NCI-H146 treated with DMSO at 0.1 percent for 48 hours (cell line): ENCODE data around the gene SLC47A2.

Experiments used
- DNase-seq: peaks from one replicate; lab custom pipeline; 2025; ENCODE audit not compliant: unreplicated experiment; lab: John Stamatoyannopoulos, UW

Gene SLC47A2

DNA sequence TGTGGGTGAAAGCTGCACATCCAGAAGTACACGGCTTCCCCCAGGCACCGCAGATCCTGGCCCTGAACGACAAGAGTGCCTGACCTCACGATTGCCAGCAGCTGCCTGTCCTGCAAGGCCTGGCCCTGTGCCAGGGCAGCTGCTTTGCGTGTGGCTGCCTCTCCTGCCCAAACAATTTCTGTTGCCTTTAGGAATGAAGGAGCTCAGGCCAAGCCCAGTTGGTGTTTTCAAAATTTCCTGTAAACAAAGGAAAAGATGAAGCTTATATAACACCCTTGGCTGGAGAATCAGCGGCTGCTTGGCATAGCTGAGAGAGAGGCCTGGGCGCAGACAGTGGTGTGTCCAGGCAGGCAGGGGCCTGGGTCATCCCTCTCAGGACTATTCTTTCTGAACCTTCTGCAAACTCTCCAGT is 11.7 kb upstream of the SLC47A2 start:
- DNase-seq, result peak; percentile 66

DNA sequence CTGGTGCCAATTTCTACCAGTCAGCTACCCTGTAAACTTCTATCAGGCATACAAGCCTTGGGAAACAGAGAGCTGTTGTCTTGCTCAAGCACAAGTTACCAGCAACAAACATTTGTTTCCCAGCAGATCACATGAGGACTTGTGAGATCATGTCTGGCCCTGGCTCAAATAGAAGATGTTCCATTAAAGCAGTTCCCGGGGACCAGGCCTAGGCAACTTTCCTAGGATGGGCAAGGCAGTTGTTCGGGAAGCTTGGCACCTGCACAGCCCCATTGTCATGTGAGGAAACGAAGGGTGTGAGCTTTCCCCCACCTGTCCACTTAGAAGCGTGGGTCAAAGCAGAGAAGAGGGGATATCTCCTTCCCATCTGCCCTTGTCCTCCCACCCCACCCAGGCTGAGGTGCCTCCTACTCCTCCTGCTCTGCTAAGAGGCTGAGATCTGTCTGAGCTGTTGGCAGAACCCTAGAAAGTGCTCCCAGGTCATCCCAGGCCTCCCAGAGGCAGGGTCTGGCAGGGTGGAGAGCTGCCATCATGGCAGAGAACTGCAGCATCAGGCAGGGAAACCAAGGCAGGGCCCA is 11.2 kb upstream of the SLC47A2 start:
- DNase-seq, result no peak

DNA sequence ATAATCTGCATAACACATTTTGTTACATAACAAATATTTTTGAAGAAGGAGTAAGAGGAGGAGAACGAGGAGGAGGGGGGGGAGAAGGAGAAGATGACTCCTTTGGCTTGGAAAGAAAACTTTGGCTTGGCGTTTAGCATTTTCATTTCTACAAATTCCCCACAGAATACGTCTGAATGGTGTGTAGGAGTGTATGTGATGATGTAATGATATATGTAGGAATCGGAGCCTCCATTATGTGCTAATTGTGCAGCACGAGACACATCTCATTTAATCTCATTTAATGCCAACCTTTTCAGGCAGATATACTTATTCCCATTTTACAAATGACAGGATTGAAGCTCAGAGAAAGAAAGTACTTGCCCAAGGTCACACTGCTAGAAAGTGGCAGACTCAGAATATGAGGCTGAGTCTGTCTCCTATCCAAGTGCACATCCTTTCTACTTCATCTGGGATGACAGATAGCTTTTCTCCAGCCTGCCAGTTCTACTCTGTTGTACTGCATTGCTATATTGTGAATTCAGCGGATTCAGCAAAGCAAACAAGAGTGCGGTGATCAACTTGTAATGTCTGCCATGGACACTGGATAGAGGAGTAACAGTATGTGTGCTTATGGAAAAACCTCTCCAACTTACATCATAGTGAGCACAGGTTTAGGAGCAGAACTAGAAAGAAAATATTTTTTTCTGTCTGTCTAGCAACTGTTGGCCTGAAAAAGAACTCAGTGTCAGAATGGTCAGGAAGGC is 10.4 kb upstream of the SLC47A2 start:
- no peak for DNase-seq

DNA sequence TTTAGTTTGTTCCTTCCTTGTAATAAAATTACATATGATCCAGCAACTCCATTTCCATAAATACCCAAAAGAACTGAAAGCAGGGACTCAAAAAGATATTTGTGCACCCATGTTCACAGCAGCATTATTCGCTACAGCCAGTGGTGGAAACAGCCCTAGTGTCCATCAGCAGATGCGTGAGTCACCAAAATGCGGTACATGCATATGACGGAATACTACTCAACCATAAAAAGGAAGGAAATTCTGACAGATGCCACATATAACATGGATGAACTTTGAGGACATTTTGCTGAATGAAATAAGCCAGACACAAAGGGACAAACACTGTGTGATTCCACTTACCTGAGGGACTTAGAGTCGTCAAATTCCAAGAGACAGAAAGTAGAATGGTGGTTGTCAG is 9.1 kb upstream of the SLC47A2 start:
- DNase-seq, result no peak

DNA sequence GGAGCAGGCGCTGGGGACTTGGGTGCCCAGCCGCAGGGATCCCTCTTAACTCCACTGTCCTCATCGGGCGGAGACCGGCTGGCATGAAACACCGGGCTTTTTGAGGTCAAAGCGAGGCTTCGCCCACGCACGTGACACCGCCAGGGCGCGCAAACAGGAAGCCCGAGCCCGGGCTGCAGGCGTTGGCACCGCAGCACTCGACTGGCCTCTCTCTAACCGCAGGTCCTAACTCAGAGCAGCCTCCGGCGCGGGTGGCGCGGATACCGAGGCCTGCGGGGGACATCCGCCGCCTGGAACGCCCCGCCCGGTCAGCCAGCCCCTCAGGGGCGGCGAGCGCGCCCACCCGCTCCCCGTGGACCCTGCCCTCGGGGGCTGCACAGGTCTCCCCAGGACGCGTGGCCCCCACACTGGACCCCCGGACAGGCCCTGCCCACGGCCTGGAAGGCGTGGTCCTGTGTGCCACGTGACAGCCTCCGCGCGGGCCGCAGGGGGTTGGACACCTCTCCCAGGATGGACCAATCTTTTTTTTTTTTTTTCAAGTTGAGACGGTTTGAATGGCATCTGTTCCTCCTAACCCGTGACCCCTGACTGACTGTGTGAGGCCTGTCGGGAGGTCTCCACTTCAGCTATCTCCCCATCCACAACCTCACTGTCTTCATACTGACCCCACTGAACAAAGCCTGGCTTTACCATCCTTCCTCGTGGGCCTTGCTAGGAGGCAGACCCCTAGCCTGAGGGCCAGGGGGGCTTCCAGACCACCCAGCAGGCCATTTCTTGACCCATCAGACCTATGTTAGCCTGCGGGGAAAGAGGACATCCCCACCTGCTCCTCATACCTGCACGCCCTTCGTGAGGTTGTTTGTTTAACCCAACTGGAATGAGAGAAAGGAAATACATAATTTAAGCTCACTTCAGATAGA is 8.4 kb upstream of the SLC47A2 start:
- no peak for DNase-seq

DNA sequence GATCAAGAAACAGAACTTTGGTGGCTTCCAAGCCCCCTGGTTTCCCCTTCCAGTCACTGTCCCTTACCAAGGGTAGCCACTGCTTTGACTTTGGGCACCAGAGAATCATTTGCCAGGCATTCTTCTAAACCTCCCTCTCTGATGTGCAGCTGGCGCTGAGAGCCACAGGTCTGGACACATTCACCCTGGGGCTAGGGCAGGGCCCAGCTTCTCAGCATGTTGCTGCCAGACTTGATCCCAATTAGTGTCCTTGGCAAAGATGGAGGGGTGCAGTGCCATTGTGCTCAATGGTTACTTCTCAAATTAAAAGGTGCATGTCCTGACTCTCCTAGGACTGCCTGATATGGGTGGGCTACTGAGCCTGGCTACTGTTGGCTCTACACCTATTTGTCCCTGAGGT is 7.6 kb upstream of the SLC47A2 start:
- no peak for DNase-seq

DNA sequence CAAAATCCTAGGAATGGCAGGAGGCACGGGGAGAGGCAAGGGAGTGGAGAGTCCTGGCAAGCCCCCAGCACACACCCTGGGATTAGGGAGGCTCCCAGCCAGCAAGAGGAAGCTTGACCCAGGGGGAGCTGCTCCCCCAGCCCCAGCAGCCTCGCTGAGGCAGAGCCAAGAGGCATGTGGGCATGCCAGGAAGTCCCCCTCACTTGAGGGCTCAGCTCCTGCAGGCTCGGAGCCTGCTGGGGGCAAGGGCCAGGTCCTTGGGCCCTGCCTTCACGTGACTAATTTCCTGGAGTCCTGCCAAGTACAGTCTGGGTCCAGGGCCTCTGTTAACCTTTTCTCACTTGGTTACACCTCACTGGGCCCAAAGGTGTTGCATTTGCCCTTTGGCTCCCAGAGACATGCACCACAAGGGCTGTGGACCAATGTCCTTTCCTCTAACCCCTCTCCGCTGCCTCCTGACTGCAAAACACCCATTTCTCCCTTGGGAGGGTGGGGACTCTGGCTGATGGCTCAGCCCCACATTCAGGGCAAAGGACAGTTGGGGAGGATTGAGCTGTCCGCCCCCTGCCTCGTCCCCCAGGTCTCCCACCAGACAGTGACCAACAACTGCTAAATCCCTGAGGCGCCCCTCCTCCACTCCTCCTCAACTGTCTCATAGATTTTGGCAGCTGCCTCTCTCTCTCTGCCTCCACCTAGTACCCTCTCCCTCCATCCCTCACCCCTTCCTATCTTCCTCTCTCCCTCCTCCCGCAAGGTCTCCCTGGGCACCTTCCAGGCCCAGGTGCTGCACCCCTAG is 4.4 kb upstream of the SLC47A2 start:
- no peak for DNase-seq

DNA sequence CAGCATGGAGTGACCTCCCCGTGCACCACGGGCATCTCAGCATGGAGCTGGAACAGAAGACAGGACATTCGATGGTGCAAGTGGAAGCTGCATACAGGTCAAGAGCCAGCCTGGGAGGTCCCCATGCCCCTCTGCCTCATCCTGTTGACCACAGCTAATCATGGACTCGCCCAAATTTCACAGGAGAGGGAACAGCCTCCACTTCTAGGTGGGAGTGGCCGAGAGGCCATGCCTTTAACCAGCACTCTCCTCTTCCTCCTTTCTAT is 3.8 kb upstream of the SLC47A2 start:
- no peak for DNase-seq

DNA sequence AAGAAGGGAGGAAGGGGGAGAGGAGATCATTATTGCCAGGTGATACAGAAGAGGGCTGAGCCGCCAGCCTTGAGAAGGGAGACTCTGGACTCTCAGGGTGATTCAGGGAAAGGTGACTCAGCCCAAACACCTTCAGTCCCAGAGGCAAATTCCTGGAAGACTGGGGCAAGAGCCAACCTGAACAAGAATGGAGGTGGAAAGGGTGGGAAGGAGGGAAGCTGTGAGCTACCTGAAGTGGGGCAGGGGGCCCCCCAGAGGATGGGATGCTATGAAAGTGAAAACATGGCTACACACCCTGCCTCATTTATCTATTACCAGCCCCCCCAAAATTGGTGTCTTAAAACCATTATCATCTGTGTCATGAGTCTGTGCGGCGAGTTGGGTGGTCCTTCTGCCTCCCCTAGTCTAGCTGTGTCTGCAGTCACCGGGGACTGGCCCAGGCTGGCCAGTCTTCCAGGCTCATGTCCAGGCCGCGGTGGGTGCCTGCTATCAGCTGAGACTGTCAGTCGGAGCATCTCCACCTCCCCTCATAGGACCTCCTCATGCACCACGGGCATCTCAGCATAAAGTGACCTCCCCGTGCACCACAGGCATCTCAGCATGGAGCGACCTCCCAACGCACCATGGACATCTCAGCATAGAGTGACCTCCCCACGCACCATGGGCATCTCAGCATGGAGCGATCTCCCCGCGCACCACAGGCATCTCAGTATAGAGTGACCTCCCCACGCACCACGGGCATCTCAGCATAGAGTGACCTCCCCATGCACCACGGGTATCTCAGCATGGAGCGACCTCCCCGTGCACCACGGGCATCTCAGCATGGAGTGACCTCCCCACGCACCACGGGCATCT is 3.2 kb upstream of the SLC47A2 start:
- DNase-seq, result no peak

DNA sequence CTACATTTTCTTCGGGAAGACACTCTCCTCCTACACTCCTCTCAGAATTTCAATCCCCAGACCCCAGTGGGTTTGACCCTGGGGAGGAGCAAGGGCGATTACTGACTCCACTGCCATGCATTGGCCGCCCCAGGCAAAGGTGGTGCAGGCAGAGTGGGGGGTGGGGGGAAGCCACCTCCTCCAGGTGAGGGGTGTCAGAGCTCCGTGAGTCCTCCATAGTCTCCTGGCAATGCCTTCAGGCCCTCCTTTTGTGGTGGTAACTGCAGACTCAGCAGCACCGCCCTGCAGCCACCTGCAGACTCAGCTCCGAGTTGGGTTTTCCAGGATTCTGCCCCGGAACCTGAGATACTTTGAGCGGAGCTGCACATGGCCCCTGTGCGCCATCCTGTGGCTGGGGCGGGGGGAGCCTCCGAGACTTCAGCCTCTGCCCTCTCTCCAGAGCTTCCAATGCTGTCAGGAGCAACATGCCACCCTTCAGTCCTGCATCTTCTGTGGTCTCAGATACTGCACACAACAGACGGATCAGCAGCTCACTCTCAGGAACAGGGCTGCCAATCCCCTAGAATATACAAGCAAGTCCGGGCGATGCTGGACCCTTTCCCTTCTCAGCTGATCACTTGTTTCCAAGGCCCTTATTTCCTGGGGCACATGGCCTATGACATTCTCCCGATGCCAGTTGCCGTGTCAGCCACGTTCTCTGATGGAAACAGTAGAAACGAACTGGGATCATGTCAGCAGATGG is 2.4 kb upstream of the SLC47A2 start:
- DNase-seq, result no peak

DNA sequence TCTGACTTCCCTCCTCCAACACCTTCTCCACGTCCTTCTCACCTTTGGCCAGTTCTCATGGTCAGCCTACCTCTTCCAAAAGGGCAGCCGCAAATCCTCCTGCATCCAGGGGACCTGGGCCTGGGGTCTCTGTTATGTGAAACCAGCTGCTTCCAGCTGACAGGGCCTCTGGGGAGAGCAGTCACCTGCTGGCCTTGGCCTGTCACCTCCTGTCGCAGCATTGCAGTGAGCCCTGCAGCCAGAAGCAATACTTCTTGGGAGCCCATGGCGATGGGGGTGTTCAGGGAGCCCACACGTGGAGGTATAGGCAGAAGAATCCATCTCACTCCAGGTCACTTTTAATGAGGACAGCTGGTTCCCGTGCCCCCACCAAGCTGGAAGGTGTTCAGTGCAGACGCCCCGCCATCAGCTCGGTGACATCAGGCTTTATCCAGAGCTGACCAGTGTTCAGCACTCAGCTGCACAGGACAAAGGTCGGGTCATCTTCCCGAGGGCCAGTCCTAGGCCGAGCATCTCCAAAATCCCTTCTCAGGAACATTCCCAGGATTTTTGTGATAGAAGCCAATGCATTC is 1.7 kb upstream of the SLC47A2 start:
- DNase-seq, result no peak

DNA sequence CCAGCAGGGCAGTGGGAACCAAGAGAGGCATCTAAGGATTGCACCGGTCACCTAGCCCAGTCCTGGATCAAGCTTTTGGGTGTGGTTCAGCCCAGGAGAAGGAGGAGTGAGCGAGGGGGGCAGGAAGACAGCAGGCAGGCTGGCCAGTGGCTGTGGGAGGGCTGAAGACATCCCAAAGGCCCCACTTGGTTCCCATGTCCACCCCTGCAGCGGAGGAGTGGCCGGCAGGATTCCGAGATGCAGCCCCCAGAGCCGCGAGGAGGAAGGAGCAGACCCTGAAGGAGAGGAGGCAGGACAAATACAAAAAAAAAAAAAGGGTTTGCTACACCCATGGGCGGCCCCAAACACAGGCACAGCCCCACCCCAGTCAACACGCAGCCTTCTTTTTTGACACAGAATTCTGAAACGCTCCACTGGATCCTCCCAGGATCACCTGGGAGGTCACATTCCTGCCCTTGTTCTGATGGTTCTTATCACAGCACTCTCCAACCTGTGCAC is 1.1 kb upstream of the SLC47A2 start:
- DNase-seq, result no peak

DNA sequence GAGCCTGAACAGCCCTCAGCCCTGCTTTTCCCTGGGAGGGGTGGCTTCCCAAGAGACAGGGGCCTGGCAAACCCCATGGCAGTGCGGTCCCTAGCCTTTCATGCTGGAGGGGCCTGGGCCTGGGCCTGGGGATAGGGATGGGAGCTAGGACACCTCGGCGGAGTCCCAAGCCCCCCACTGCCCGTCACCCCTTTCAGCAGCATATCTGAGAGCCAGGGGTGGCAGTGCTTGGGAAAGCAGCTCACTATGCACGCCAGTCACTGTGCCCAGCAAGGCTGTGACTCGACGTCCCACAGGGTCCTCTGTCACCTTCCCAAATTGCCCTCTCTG is 612 bp upstream of the SLC47A2 start:
- DNase-seq, result no peak

DNA sequence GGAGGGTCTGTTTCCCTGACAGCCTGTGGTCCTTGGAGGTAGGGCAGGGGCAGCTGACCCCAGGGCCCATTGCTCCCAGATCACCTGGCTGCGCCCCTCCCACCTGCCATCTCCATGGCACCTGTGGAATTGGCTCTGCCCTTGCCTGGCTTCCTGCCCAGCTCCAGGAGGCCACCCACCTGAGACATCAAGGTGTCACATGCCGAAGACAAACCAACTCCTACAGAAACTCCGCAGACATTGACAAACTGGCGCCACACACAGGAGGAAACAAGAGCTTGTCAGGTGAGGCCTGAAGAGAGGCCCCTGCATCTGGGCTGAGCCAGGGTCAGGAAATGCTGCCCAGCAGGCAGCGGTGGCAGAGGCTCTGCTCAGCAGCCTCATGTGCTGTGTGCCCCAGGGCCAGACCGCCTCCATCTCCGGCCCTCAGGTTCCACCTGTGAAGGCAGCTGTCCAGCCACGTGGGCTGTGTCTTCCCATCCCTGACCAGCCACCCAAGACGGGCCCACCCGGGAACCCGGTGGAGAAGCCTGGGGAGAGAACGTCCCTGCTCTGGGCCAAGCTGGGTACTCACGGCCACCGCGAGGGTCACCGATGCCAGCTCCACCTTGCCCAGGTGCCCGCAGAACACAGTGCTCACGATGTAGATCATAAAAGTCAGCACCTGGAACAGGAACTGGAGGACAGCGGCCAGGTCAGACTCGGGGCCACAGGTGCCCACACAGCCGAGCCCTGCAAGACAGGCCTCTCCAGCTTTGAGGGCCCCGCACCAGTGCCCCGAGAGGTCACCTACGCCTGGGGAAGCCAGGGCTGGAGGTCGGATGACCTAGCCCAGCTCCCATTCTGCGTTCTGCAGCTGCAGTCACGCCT is 1.6 kb downstream of the SLC47A2 start:
- no peak for DNase-seq

DNA sequence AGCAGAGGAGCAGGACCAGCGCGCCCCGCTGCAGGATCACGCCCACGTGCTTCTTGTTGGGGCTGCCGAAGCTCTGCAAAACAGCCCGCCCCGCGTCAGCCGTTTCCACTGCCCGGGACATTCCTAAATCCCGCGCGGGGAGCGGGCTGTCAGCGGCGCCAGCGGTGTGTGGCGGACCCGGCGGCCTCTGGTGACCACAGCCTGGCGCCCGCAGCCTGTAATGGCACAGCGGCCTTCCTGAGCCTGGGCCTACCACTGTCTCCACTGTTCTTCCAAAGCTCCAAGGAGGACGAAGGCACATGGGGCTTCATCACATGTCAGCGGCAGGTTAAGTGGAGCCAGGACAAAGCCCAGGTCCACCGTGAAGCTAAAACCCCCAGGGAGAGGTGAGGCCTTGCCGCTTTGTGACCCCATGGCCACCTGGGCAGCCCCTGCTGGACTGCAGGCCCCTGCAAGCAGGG is 2.5 kb downstream of the SLC47A2 start:
- DNase-seq, result no peak

DNA sequence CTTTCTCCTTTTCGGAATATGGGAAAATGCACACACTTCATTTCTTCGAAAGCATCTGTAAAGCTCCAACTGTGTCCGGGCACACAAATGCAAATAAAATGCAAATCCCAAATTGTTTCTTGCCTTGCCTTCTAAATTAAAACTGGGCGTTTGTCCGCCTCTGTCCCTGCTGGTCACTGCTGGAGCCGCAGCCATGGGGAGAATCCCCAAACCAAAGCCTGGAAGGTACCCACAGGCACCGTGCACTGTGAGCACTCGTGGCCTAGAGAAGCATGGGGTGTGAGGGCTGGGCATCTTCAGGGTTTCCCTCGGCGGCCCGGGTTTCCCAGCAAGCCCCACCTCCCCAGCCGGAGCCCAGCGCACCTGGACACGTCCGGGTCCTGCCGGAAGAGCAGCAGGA is 2.9 kb downstream of the SLC47A2 start:
- no peak for DNase-seq

DNA sequence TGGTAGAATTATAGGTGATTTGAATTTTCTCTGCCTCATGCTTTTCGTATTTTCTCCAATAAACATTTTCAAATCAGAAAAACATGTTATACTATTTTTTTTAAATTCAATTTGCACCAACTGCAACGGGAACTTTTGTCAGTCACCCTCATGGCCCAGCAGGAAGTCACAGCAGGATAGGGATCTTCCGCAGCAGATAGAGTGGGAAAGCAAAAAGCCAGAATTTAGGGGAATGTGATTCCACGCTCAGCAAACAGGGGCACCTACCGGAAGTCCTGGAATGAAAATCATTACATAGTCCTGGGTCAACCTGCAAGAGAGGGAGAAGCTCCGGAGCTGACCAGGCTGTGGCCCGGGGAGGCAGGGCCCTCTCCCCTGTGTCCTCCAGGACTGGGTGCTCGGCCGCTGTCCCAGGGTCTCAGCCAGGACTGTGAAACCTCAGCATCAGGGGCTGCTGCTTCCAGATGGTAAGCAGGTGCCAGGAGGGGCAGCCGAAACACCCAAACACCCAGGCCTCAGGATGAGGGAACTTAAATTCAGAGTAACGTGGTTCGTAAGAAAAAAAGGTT is 3.9 kb downstream of the SLC47A2 start:
- no peak for DNase-seq

DNA sequence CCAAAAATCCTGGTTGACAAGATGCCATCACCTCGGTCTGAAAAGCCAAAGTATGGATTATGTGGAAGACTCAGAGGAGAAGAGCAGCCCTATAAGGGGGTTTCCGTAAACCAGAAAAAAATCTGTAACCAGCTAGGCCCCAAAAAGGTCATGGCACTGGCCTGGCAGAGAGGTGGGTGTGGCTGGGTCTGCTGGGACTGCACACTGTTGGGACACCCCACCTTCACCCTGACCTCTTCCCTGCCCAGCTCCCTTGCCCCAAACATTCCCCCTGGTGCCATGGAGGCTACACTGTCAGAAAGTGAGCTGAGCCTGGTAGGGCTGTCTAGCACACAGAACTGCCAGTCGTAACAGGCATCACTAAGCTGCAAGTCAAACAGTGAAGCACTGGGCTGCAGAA is 6.5 kb downstream of the SLC47A2 start:
- no peak for DNase-seq
